ENCODE data around the gene ATP13A4. TPM values are rescaled to one million over a fixed set of nuclear protein-coding genes. Genes with fewer than 3 reads are reported as not detected.
A peak's percentile ranks its signal among the peaks of the same experiment; 100 is the strongest.

ATP13A4 gene
- total and polyA plus RNA-seq, 2 donors from 2014 or later: 0.49 to 3.7 TPM

GRCh38 chr3:193452338-193452737 lies 102.4 kb downstream of the ATP13A4 start:
- H3K4me1 ChIP-seq (ENCODE audit: control insufficient read depth in 2 of 3, insufficient read depth in 2 of 3, low read depth in 1 of 3, low read length in 3 of 3): no peaks in the 10 kb centered on the region
- no peaks in the 10 kb centered on the region for H3K36me3 ChIP-seq (ENCODE audit: control insufficient read depth in 2 of 3, insufficient read depth in 3 of 3, low read length in 3 of 3)
- no peak overlapping the region for H3K27ac ChIP-seq (ENCODE audit: low read depth in 2 of 2, low read length in 2 of 2)
- intact Hi-C loops (cut with DNase I): no loop called here
- TF ChIP-seq, protein P1, sequence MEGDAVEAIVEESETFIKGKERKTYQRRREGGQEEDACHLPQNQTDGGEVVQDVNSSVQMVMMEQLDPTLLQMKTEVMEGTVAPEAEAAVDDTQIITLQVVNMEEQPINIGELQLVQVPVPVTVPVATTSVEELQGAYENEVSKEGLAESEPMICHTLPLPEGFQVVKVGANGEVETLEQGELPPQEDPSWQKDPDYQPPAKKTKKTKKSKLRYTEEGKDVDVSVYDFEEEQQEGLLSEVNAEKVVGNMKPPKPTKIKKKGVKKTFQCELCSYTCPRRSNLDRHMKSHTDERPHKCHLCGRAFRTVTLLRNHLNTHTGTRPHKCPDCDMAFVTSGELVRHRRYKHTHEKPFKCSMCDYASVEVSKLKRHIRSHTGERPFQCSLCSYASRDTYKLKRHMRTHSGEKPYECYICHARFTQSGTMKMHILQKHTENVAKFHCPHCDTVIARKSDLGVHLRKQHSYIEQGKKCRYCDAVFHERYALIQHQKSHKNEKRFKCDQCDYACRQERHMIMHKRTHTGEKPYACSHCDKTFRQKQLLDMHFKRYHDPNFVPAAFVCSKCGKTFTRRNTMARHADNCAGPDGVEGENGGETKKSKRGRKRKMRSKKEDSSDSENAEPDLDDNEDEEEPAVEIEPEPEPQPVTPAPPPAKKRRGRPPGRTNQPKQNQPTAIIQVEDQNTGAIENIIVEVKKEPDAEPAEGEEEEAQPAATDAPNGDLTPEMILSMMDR (IDR thresholded peaks at IDR 0.05; ENCODE audit: borderline replicate concordance, extremely low read depth, insufficient read depth): peak; percentile 8
- FAIRE-seq: no peak
- no peak overlapping the region for H3K9ac ChIP-seq (ENCODE audit: low read length in 3 of 3)
- no peaks in the 10 kb centered on the region for H3K27me3 ChIP-seq (ENCODE audit: control insufficient read depth, insufficient read depth, low read length)
- no peak for DNase-seq
- no peak overlapping the region for H3K4me3 ChIP-seq (ENCODE audit: low read length in 3 of 3)
- no peaks in the 10 kb centered on the region for H3K9me3 ChIP-seq (ENCODE audit: control insufficient read depth in 2 of 3, insufficient read depth in 1 of 3, low read length in 3 of 3)

GRCh38 chr3:193451902-193452301 lies 102.8 kb downstream of the ATP13A4 start:
- FAIRE-seq (no peak), DNase-seq (no peak)
- H3K4me1 ChIP-seq (ENCODE audit: control insufficient read depth in 2 of 3, insufficient read depth in 2 of 3, low read depth in 1 of 3, low read length in 3 of 3): no peaks in the 10 kb centered on the region
- intact Hi-C loops (cut with DNase I): no loop called here
- no peaks in the 10 kb centered on the region for H3K27me3 ChIP-seq (ENCODE audit: control insufficient read depth, insufficient read depth, low read length)
- no peaks in the 10 kb centered on the region for H3K36me3 ChIP-seq (ENCODE audit: control insufficient read depth in 2 of 3, insufficient read depth in 3 of 3, low read length in 3 of 3)
- TF ChIP-seq, protein P1 (IDR thresholded peaks at IDR 0.05; ENCODE audit: borderline replicate concordance, extremely low read depth, insufficient read depth): no peak
- no peaks in the 10 kb centered on the region for H3K9me3 ChIP-seq (ENCODE audit: control insufficient read depth in 2 of 3, insufficient read depth in 1 of 3, low read length in 3 of 3)
- no peak overlapping the region for H3K27ac ChIP-seq (ENCODE audit: low read depth in 2 of 2, low read length in 2 of 2)
- no peak overlapping the region for H3K4me3 ChIP-seq (ENCODE audit: low read length in 3 of 3)
- no peak overlapping the region for H3K9ac ChIP-seq (ENCODE audit: low read length in 3 of 3)

DNA sequence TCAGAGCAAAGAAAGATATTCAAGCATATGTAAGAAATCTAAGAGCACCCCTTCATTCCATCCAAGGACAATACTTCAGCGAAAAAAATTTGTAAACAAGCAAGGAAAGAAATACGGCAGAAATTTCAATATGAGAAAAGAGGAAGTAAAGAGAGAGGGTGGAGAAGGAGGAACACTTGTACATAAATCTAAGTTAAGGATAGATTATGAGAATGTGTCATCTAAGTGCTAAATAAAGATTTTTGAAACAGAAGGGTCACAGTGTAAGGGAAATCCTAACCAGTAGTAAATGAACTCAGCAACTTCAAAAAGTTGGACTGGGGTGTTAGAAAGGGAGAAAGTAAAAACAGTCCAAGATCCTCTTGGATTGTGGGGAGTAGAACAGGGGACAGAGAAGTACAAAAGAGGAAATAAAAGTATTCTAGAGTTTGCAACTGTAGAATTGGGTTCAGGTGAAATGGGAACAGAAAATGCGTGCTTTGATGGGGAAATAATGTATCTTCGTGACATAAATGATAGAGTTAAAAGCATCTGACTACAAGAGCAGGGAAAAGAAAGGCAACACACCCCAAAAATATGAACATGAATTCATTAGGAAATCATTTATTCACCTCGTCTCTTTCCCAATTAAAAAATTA lies 107.6 kb downstream of the ATP13A4 start:
- H3K9ac ChIP-seq (ENCODE audit: low read length in 3 of 3): no peak overlapping the region
- no peak overlapping the region for H3K4me3 ChIP-seq (ENCODE audit: low read length in 3 of 3)
- H3K4me1 ChIP-seq (ENCODE audit: control insufficient read depth in 2 of 3, insufficient read depth in 2 of 3, low read depth in 1 of 3, low read length in 3 of 3): no peaks in the 10 kb centered on the region
- no peaks in the 10 kb centered on the region for H3K9me3 ChIP-seq (ENCODE audit: control insufficient read depth in 2 of 3, insufficient read depth in 1 of 3, low read length in 3 of 3)
- no peaks in the 10 kb centered on the region for H3K27me3 ChIP-seq (ENCODE audit: control insufficient read depth, insufficient read depth, low read length)
- no peak for FAIRE-seq
- H3K27ac ChIP-seq (ENCODE audit: low read depth in 2 of 2, low read length in 2 of 2): no peak overlapping the region
- H3K36me3 ChIP-seq (ENCODE audit: control insufficient read depth in 2 of 3, insufficient read depth in 3 of 3, low read length in 3 of 3): no peaks in the 10 kb centered on the region
- TF ChIP-seq, protein P1 (IDR thresholded peaks at IDR 0.05; ENCODE audit: borderline replicate concordance, extremely low read depth, insufficient read depth): no peak
- no peak for DNase-seq
- intact Hi-C loops (cut with DNase I): no loop called here

DNA sequence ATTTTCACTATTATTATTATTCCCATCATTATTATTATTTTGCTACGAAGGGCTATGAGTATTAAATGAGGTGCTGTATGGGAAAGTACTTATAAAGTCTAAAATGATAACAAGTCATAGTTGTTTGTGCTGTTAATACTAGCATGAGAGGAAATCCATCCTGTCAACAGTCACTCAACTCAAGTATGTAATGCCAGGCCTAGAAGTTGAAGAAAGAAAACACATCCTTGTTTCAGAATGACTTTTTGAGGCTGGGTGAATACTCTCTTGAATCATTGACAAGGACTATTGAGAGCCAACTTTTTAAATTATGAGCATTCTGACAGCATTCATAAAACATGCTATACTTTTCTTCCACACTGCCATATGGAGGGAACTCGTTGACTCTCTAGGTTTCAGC lies 115.3 kb downstream of the ATP13A4 start:
- Histone ChIP-seq H3K4me3 (ENCODE audit: low read length in 3 of 3) (no peak overlapping the region), H3K9ac (ENCODE audit: low read length in 3 of 3) (no peak overlapping the region), H3K4me1 (ENCODE audit: control insufficient read depth in 2 of 3, insufficient read depth in 2 of 3, low read depth in 1 of 3, low read length in 3 of 3) (no peaks in the 10 kb centered on the region), H3K9me3 (ENCODE audit: control insufficient read depth in 2 of 3, insufficient read depth in 1 of 3, low read length in 3 of 3) (no peaks in the 10 kb centered on the region), H3K36me3 (ENCODE audit: control insufficient read depth in 2 of 3, insufficient read depth in 3 of 3, low read length in 3 of 3) (no peaks in the 10 kb centered on the region), H3K27ac (ENCODE audit: low read depth in 2 of 2, low read length in 2 of 2) (no peak overlapping the region), H3K27me3 (ENCODE audit: control insufficient read depth, insufficient read depth, low read length) (no peaks in the 10 kb centered on the region)
- no peak for DNase-seq
- no peak for FAIRE-seq
- TF ChIP-seq, protein P1 (IDR thresholded peaks at IDR 0.05; ENCODE audit: borderline replicate concordance, extremely low read depth, insufficient read depth): no peak
- intact Hi-C loops (cut with DNase I): no loop called here

All from kidney (tissue), 14 donors.